CD4-positive, alpha-beta T cell (primary cell): ENCODE results near the gene GSG1L. TPM values are rescaled to one million over a fixed set of nuclear protein-coding genes. Genes with fewer than 3 reads are reported as not detected.

ENCODE experiments used
- ATAC-seq: fragments of 200-7000 bp; cut with Tn5 transposase; one replicate; pipeline ENCODE4 v1.10.0; 2022; ENCODE audit warnings: mild to moderate bottlenecking; ENCODE audit not compliant: poor library complexity
- CTCF ChIA-PET: fragments of 350-600 bp; sonication (Branson Sonifier 250); formaldehyde crosslinking; loops from one replicate; lab custom pipeline; 2021; ENCODE audit warnings: antibody characterized with exemption, inconsistent platforms; lab: Charles Lee
- POLR2A ChIA-PET: fragments of 350-600 bp; sonication (Branson Sonifier 250); formaldehyde crosslinking; loops from one replicate; lab custom pipeline; 2021; ENCODE audit warnings: antibody characterized with exemption, inconsistent platforms; lab: Charles Lee
- DNase-seq, 14 experiments: peaks; one replicate each; pipeline ENCODE4 v3.0.0-alpha.2; 2013 to 2020; ENCODE audit warnings: mixed read lengths in 2 of 14
- H3K27ac ChIP-seq, 2 donors: one replicate each; pipeline versions ENCODE4 v1.5.1 to v1.7.0; 2013; ENCODE audit warnings: low read length in 2 of 2, low read depth in 1 of 2, mild to moderate bottlenecking in 1 of 2
- H3K27me3 ChIP-seq, 2 experiments: 1 replicate in 1 of 2; 2 replicates in 1 of 2; pipeline versions ENCODE4 v1.6.1 to v1.7.0; 2013; ENCODE audit warnings: low read length in 2 of 2, control low read depth in 1 of 2, mild to moderate bottlenecking in 1 of 2, moderate library complexity in 1 of 2; ENCODE audit not compliant: insufficient read depth in 2 of 2, control insufficient read depth in 1 of 2
- H3K36me3 ChIP-seq: one replicate; pipeline ENCODE4 v1.6.1; 2013; ENCODE audit warnings: low read length, control low read depth; ENCODE audit not compliant: insufficient read depth
- H3K4me1 ChIP-seq: one replicate; pipeline ENCODE4 v1.6.1; 2013; ENCODE audit warnings: low read length, control low read depth; ENCODE audit not compliant: insufficient read depth
- H3K4me3 ChIP-seq: one replicate; pipeline ENCODE4 v1.5.1; 2013; ENCODE audit warnings: mild to moderate bottlenecking, low read length, moderate library complexity
- H3K9me3 ChIP-seq, 2 experiments: 1 replicate in 1 of 2; 2 replicates in 1 of 2; pipeline versions ENCODE4 v1.6.1 to v1.7.0; 2013; ENCODE audit warnings: low read length in 2 of 2, mild to moderate bottlenecking in 2 of 2, control low read depth in 1 of 2, moderate library complexity in 1 of 2; ENCODE audit not compliant: control insufficient read depth in 1 of 2, insufficient read depth in 1 of 2
- H3K27ac Mint-ChIP-seq: one replicate; pipeline ENCODE4 v1.8.0; 2020; ENCODE audit warnings: mixed read lengths
- H3K27me3 Mint-ChIP-seq: one replicate; pipeline ENCODE4 v1.8.0; 2021; ENCODE audit warnings: mixed read lengths
- H3K36me3 Mint-ChIP-seq: one replicate; pipeline ENCODE4 v1.8.0; 2021; ENCODE audit warnings: low read depth, mixed read lengths
- H3K4me1 Mint-ChIP-seq: one replicate; pipeline ENCODE4 v1.8.0; 2021; ENCODE audit warnings: low read depth, mixed read lengths
- H3K4me3 Mint-ChIP-seq: one replicate; pipeline ENCODE4 v1.8.0; 2020; ENCODE audit warnings: mild to moderate bottlenecking, mixed read lengths
- H3K9me3 Mint-ChIP-seq: one replicate; pipeline ENCODE4 v1.8.0; 2020; ENCODE audit warnings: mixed read lengths
- CTCF ChIP-seq: fragments of 200-600 bp; IDR thresholded peaks from one replicate; pipeline ENCODE4 v1.8.0; 2022; ENCODE audit warnings: antibody characterized with exemption, mild to moderate bottlenecking
- intact Hi-C, 2 experiments: fragments of 100-400 bp; cut with DNase I in 1 of 2; cut with micrococcal nuclease in 1 of 2; formaldehyde crosslinking; loops; one replicate each; pipeline versions ENCODE4 v1.15.1 to v1.9.0; 2023 to 2025; cut with DNase I, micrococcal nuclease
- total RNA-seq, 174 experiments: library from RNA in 2 of 174; stranded (reverse) in 2 of 174; gene quantifications; one replicate each; pipeline ENCODE4 v1.2.3 and lab custom pipeline; 2021 to 2026

Gene GSG1L
- total RNA-seq, 2 experiments from 2014 or later = not detected

- ChIA-PET CTCF (interaction anchor here (1.1 to 1.4 kb wide), 2 partner anchors 18 to 20 kb away, joined by 3 read pairs; no protein-coding TSS in a partner anchor), POLR2A (interaction anchor here (1.2 kb wide), 1 partner anchor 18 kb away, joined by 3 read pairs; no protein-coding TSS in a partner anchor)
- Histone ChIP-seq H3K9me3 (no peaks in the 10 kb centered on the region), H3K27me3 (no peaks in the 10 kb centered on the region), H3K36me3 (peaks cover 97% of the 10 kb centered on the region), H3K4me1 (peaks cover 4% of the 10 kb centered on the region), H3K4me3 (no peak overlapping the region), H3K27ac (no peak overlapping the region)
- ATAC-seq = no peak
- peaks cover 99% of the 10 kb centered on the region for H3K36me3 Mint-ChIP-seq
- TF ChIP-seq CTCF = no peak
- peaks cover 24% of the 10 kb centered on the region for H3K4me1 Mint-ChIP-seq
- H3K27me3 Mint-ChIP-seq = no peaks in the 10 kb centered on the region
- H3K4me3 Mint-ChIP-seq = no peak overlapping the region
- peak in 2 of 14 experiments; percentile 6 to 27 for DNase-seq
- H3K27ac Mint-ChIP-seq = peak overlapping the region; percentile 66
- no peaks in the 10 kb centered on the region for H3K9me3 Mint-ChIP-seq
- intact Hi-C loops = no loop called here
Measured at GRCh38 chr16:28110479-28110878, 47.0 kb upstream of the GSG1L start.

GRCh38 chr16:28110074-28110473, 46.6 kb upstream of the GSG1L start:
- Mint-ChIP-seq H3K36me3 (peaks cover 99% of the 10 kb centered on the region), H3K4me3 (no peak overlapping the region), H3K9me3 (no peaks in the 10 kb centered on the region), H3K27ac (peak overlapping the region; percentile 66), H3K27me3 (no peaks in the 10 kb centered on the region), H3K4me1 (peaks cover 23% of the 10 kb centered on the region)
- Histone ChIP-seq H3K4me1 (peaks cover 4% of the 10 kb centered on the region), H3K4me3 (no peak overlapping the region), H3K27ac (no peak overlapping the region), H3K9me3 (no peaks in the 10 kb centered on the region), H3K27me3 (no peaks in the 10 kb centered on the region), H3K36me3 (peaks cover 97% of the 10 kb centered on the region)
- intact Hi-C loops = no loop called here
- DNase-seq = no peak
- ChIA-PET CTCF (interaction anchor here (1.4 kb wide), 1 partner anchor 19 kb away, joined by 3 read pairs; no protein-coding TSS in a partner anchor), POLR2A (interaction anchor here (1.2 kb wide), 1 partner anchor 18 kb away, joined by 3 read pairs; no protein-coding TSS in a partner anchor)
- no peak for ATAC-seq
- no peak for TF ChIP-seq CTCF

GRCh38 chr16:28108590-28109247, 45.2 kb upstream of the GSG1L start:
- peaks cover 17% of the 10 kb centered on the region for H3K4me1 Mint-ChIP-seq
- ChIA-PET CTCF (no interaction called here), POLR2A (no interaction called here)
- no peaks in the 10 kb centered on the region for H3K27me3 ChIP-seq
- peaks cover 98% of the 10 kb centered on the region for H3K36me3 Mint-ChIP-seq
- no peak for DNase-seq
- no peak for ATAC-seq
- intact Hi-C loops = no loop called here
- H3K36me3 ChIP-seq = peaks cover 99% of the 10 kb centered on the region
- H3K4me3 ChIP-seq = no peak overlapping the region
- H3K4me3 Mint-ChIP-seq = no peak overlapping the region
- no peak for TF ChIP-seq CTCF
- H3K4me1 ChIP-seq = peaks cover 4% of the 10 kb centered on the region
- H3K27ac Mint-ChIP-seq = peak overlapping the region; percentile 46
- no peak overlapping the region for H3K27ac ChIP-seq
- no peaks in the 10 kb centered on the region for H3K9me3 Mint-ChIP-seq
- H3K9me3 ChIP-seq = no peaks in the 10 kb centered on the region
- H3K27me3 Mint-ChIP-seq = no peaks in the 10 kb centered on the region
